Heart left ventricle (tissue), 16 donors: Measurements from ENCODE around the gene APOBEC2. TPM values are rescaled to one million over a fixed set of nuclear protein-coding genes. Genes with fewer than 3 reads are reported as not detected.

Experiments used
- ATAC-seq, 4 donors: fragments of 200-7000 bp; cut with Tn5 transposase; one replicate each; pipeline ENCODE4 v1.9.1; 2020 to 2022; ENCODE audit warnings: moderate library complexity in 4 of 4, mild to moderate bottlenecking in 3 of 4, moderate number of reproducible peaks in 1 of 4
- DNase-seq, 5 donors: peaks; one replicate each; pipeline ENCODE4 v3.0.0-alpha.2; 2020
- H3K27ac ChIP-seq, 12 donors: fragments of 200-600 bp; sonication (generic) in 4 of 12; one replicate each; pipeline versions ENCODE4 v1.5.0 to v1.8.0; 2016 to 2022; ENCODE audit warnings: mild to moderate bottlenecking in 2 of 12
- H3K27me3 ChIP-seq, 9 donors: fragments of 200-600 bp; sonication (generic) in 2 of 9; one replicate each; pipeline versions ENCODE4 v1.5.1 to v1.8.0; 2016 to 2022; ENCODE audit warnings: mild to moderate bottlenecking in 3 of 9
- H3K36me3 ChIP-seq, 9 donors: fragments of 200-600 bp; sonication (generic) in 2 of 9; one replicate each; pipeline versions ENCODE4 v1.5.0 to v1.8.0; 2018 to 2022; ENCODE audit warnings: mild to moderate bottlenecking in 2 of 9
- H3K4me1 ChIP-seq, 12 donors: fragments of 200-600 bp; sonication (generic) in 4 of 12; one replicate each; pipeline versions ENCODE4 v1.5.0 to v1.8.0; 2016 to 2022; ENCODE audit warnings: mild to moderate bottlenecking in 3 of 12
- H3K4me3 ChIP-seq, 12 donors: fragments of 200-600 bp; sonication (generic) in 4 of 12; one replicate each; pipeline versions ENCODE4 v1.5.0 to v1.8.0; 2017 to 2022; ENCODE audit warnings: mild to moderate bottlenecking in 9 of 12, moderate library complexity in 4 of 12
- H3K9me3 ChIP-seq, 12 donors: fragments of 200-600 bp; sonication (generic) in 4 of 12; one replicate each; pipeline versions ENCODE4 v1.5.0 to v1.8.0; 2016 to 2022; ENCODE audit warnings: mild to moderate bottlenecking in 1 of 12
- CTCF ChIP-seq, 12 donors: fragments of 200-600 bp; sonication (generic) in 4 of 12; IDR thresholded peaks; one replicate each; pipeline versions ENCODE4 v1.5.0 to v1.8.0; 2018 to 2022; ENCODE audit warnings: antibody characterized with exemption in 12 of 12, mild to moderate bottlenecking in 5 of 12
- POLR2A ChIP-seq, 2 donors: fragments of 450-650 bp; IDR thresholded peaks; one replicate each; pipeline ENCODE4 v1.6.1; 2017; ENCODE audit warnings: antibody characterized with exemption in 2 of 2, mild to moderate bottlenecking in 2 of 2, moderate library complexity in 2 of 2
- WGBS, 4 donors: extraction: QIAGEN DNeasy Blood & Tissue Kit in 2 of 4; methylation state at CpG; one replicate each; pipeline versions ENCODE4 v1.1.5 to v1.1.7; 2013 to 2018; 5-methylcytosine and 5-hydroxymethylcytosine counted together
- intact Hi-C, 10 donors: fragments of 100-400 bp; cut with DNase I; formaldehyde crosslinking; loops; one replicate each; pipeline versions ENCODE4 v1.11.1 to v1.14.2; 2022
- polyA plus RNA-seq, 2 donors: library from polyadenylated mRNA; stranded (reverse); fragments of 200-250 nt; gene quantifications; one replicate each; pipeline ENCODE4 v1.2.3, GENCODE V29; 2013
- total RNA-seq, 9 donors: library from RNA; depleted of rRNA in 2 of 9; stranded (reverse); fragments of >200 nt in 2 of 9; fragmentation: NEBNext Ultra II Directional in 3 of 9; extraction: Animal tissue kit (Norgen Biotek cat#: 25700) in 3 of 9; gene quantifications; one replicate each; pipeline versions ENCODE4 v1.1.0 to v1.2.4, GENCODE V29; 2016 to 2023
- donor health status: ischemic (EF 13 %, LVEDD 7.1; RV severe dilation, severe dysfunction).
- donor health status: healthy with polysubstance abuse.
- donor health status: DM: no; HTN: yes; CAD: no.
- donor health status: DM: no; HTN: no; CAD: no.
- donor health status: ischemic (EF 25% LVEDD 6.9; RV normal size, moderate dysfunction).
- donor health status: ischemic (EF 25% LVEDD 5.7; RV mildly dilated, moderate dysfunction).
- donor health status: healthy.
- donor health status: DM: yes; HTN: yes; CAD: no.
- donor health status: ischemic (EF 35%, LVEDD 5.7; RV mildly dilated, moderate dysfunction).
- donor health status: nonischemic (EF 11% LVEDD 7.7; RV severe dilation, severe dysfunction).
- donor health status: DM: yes; HTN: yes; CAD: no.
- donor health status: PGD.
- donor health status: ischemic (EF 29% LVEDD 5.4; RV normal size, mild dysfunction).
- donor health status: nonischemic (EF 23%, LVEDD 6.1; RV moderate dilation, normal function).

The APOBEC2 gene
- total and polyA plus RNA-seq, 11 donors: 72.3 to 524 (median 237) TPM

GRCh38 chr6:41036601-41037000 lies 16.4 kb upstream of the APOBEC2 start:
- ATAC-seq (no peak), DNase-seq (no peak)
- Histone ChIP-seq H3K27me3 (no peaks in the 10 kb centered on the region), H3K4me3 (no peak overlapping the region), H3K27ac (no peak overlapping the region), H3K36me3 (no peaks in the 10 kb centered on the region), H3K4me1 (peaks cover 0 to 7% (median 0%) of the 10 kb centered on the region in 12 donors), H3K9me3 (no peaks in the 10 kb centered on the region)
- WGBS, 4 donors: 72 to 92% (median 88%) methylated on average over 2 of the region's 2 CpGs
- TF ChIP-seq POLR2A (IDR thresholded peaks at IDR 0.05): no peak
- intact Hi-C loops: loop anchor here in 2 of 10 donors (10.0 kb wide), 2 partner anchors 1672 to 1682 kb away; no protein-coding TSS in a partner anchor

GRCh38 chr6:41037107-41037900 lies 15.7 kb upstream of the APOBEC2 start:
- Histone ChIP-seq H3K27me3 (no peaks in the 10 kb centered on the region), H3K4me3 (no peak overlapping the region), H3K4me1 (peaks cover 0 to 7% (median 0%) of the 10 kb centered on the region in 12 donors), H3K36me3 (no peaks in the 10 kb centered on the region), H3K9me3 (no peaks in the 10 kb centered on the region), H3K27ac (no peak overlapping the region)
- TF ChIP-seq CTCF (IDR thresholded peaks at IDR 0.05): no peak
- TF ChIP-seq POLR2A (IDR thresholded peaks at IDR 0.05): no peak
- ATAC-seq: peak in 1 of 4 donors; percentile 38
- intact Hi-C loops: loop anchor here in 2 of 10 donors (10.0 kb wide), 2 partner anchors 1673 to 1683 kb away; no protein-coding TSS in a partner anchor
- WGBS, 4 donors: 80 to 83% (median 82%) methylated on average over 13 of the region's 13 CpGs
- no peak for DNase-seq

GRCh38 chr6:41038205-41038604 lies 14.8 kb upstream of the APOBEC2 start:
- intact Hi-C loops: loop anchor here in 2 of 10 donors (10.0 kb wide), 2 partner anchors 1673 to 1683 kb away; no protein-coding TSS in a partner anchor
- H3K27me3 ChIP-seq: no peaks in the 10 kb centered on the region
- no peaks in the 10 kb centered on the region for H3K9me3 ChIP-seq
- no peaks in the 10 kb centered on the region for H3K36me3 ChIP-seq
- WGBS, 4 donors: 85 to 94% (median 92%) methylated on average over 3 of the region's 3 CpGs
- no peak overlapping the region for H3K27ac ChIP-seq
- H3K4me3 ChIP-seq: no peak overlapping the region
- peak in 1 of 4 donors; percentile 18 for ATAC-seq
- H3K4me1 ChIP-seq: peaks cover 0 to 7% (median 0%) of the 10 kb centered on the region in 12 donors
- no peak for DNase-seq
- TF ChIP-seq CTCF (IDR thresholded peaks at IDR 0.05) (no peak), POLR2A (IDR thresholded peaks at IDR 0.05) (no peak)

- intact Hi-C loops: loop anchor here in 2 of 10 donors (10.0 kb wide), 2 partner anchors 1675 to 1685 kb away; no protein-coding TSS in a partner anchor
Observed at GRCh38 chr6:41039060-41039998, 13.7 kb upstream of the APOBEC2 start, which contains the start of gene UNC5CL. Gene UNC5CL (minus strand): TSS chr6:41039221. CDS start chr6:41035074, 4,147 bp downstream.

More at GRCh38 chr6:41039060-41039998, 13.7 kb upstream of the APOBEC2 start, which contains the start of gene UNC5CL:
- ATAC-seq (peak in 3 of 4 donors; percentile 48 to 64 (median 53)), DNase-seq (no peak)
- TF ChIP-seq POLR2A (IDR thresholded peaks at IDR 0.05): no peak
- TF ChIP-seq CTCF (IDR thresholded peaks at IDR 0.05): peak; percentile 52 to 71 (median 60)
- Histone ChIP-seq H3K27ac (no peak within 1 kb of the TSS), H3K4me3 (no peak within 1 kb of the TSS), H3K9me3 (no peaks in the 10 kb centered on the region), H3K4me1 (peaks cover 0 to 7% (median 0%) of the 10 kb centered on the region in 12 donors), H3K36me3 (no peaks in the 10 kb centered on the region), H3K27me3 (no peaks in the 10 kb centered on the region)
- WGBS, 4 donors: 67 to 69% (median 68%) methylated on average over 10 of the region's 10 CpGs
